ENCODE results near the gene ANO3. TPM values are rescaled to one million over a fixed set of nuclear protein-coding genes. Genes with fewer than 3 reads are reported as not detected.

The ANO3 gene
- polyA plus RNA-seq, 3 donors: not detected

GRCh38 chr11:26688701-26689100 is 356.8 kb downstream of the ANO3 start:
- no peak overlapping the region for H3K4me3 ChIP-seq (replicated peaks in 1 of 3; ENCODE audit: low read depth in 2 of 3, low read length in 3 of 3)
- H3K79me2 ChIP-seq (ENCODE audit: insufficient read depth, low read length): no peaks in the 10 kb centered on the region
- H3K27me3 ChIP-seq (ENCODE audit: control insufficient read depth in 2 of 2, insufficient read depth in 2 of 2, low read length in 2 of 2): no peaks in the 10 kb centered on the region
- no peaks in the 10 kb centered on the region for H3K27me3 Mint-ChIP-seq (ENCODE audit: low read depth in 3 of 3)
- no CpG with 5 or more reads among the region's 4 CpGs for whole genome bisulfite sequencing (ENCODE audit: insufficient coverage)
- H3K4me3 Mint-ChIP-seq: no peak overlapping the region
- no peak for DNase-seq
- no peak overlapping the region for H3K27ac Mint-ChIP-seq
- H3K9me3 Mint-ChIP-seq: peaks cover 0 to 2% (median 0%) of the 10 kb centered on the region in 7 donors
- no peaks in the 10 kb centered on the region for H3K36me3 Mint-ChIP-seq
- TF ChIP-seq CTCF (IDR thresholded peaks at IDR 0.05): no peak
- no peak overlapping the region for H3K9ac ChIP-seq (ENCODE audit: insufficient read depth, low read length, poor library complexity, severe bottlenecking)
- no peaks in the 10 kb centered on the region for H3K36me3 ChIP-seq (replicated peaks in 1 of 2; ENCODE audit: control insufficient read depth in 1 of 2, insufficient read depth in 2 of 2, low read length in 2 of 2)
- intact Hi-C loops (cut with micrococcal nuclease): no loop called here
- no peaks in the 10 kb centered on the region for H3K4me1 Mint-ChIP-seq
- no peak overlapping the region for H2AFZ ChIP-seq (ENCODE audit: insufficient read depth, low read depth, low read length, poor library complexity, severe bottlenecking)
- H3K27ac ChIP-seq (ENCODE audit: low read depth in 1 of 2, low read length in 2 of 2): no peak overlapping the region
- no peaks in the 10 kb centered on the region for H3K9me3 ChIP-seq (replicated peaks in 1 of 2; ENCODE audit: control insufficient read depth in 1 of 2, insufficient read depth in 1 of 2, low read length in 2 of 2)
- no peaks in the 10 kb centered on the region for H4K20me1 ChIP-seq (ENCODE audit: insufficient read depth, low read length)
- H3K4me2 ChIP-seq (replicated peaks; ENCODE audit: extremely low read depth, low read length, poor library complexity, severe bottlenecking): no peak overlapping the region
- H3K4me1 ChIP-seq (ENCODE audit: control insufficient read depth in 1 of 2, insufficient read depth in 2 of 2, low read length in 2 of 2): no peaks in the 10 kb centered on the region

- H3K4me3 Mint-ChIP-seq: no peak overlapping the region
- Histone ChIP-seq H3K4me2 (replicated peaks; ENCODE audit: extremely low read depth, low read length, poor library complexity, severe bottlenecking) (no peak overlapping the region), H3K4me3 (replicated peaks in 1 of 3; ENCODE audit: low read depth in 2 of 3, low read length in 3 of 3) (no peak overlapping the region), H3K27ac (ENCODE audit: low read depth in 1 of 2, low read length in 2 of 2) (no peak overlapping the region), H3K9ac (ENCODE audit: insufficient read depth, low read length, poor library complexity, severe bottlenecking) (no peak overlapping the region), H3K79me2 (ENCODE audit: insufficient read depth, low read length) (no peaks in the 10 kb centered on the region), H4K20me1 (ENCODE audit: insufficient read depth, low read length) (no peaks in the 10 kb centered on the region), H3K9me3 (replicated peaks in 1 of 2; ENCODE audit: control insufficient read depth in 1 of 2, insufficient read depth in 1 of 2, low read length in 2 of 2) (no peaks in the 10 kb centered on the region), H2AFZ (ENCODE audit: insufficient read depth, low read depth, low read length, poor library complexity, severe bottlenecking) (no peak overlapping the region), H3K27me3 (ENCODE audit: control insufficient read depth in 2 of 2, insufficient read depth in 2 of 2, low read length in 2 of 2) (no peaks in the 10 kb centered on the region), H3K36me3 (replicated peaks in 1 of 2; ENCODE audit: control insufficient read depth in 1 of 2, insufficient read depth in 2 of 2, low read length in 2 of 2) (no peaks in the 10 kb centered on the region), H3K4me1 (ENCODE audit: control insufficient read depth in 1 of 2, insufficient read depth in 2 of 2, low read length in 2 of 2) (no peaks in the 10 kb centered on the region)
- intact Hi-C loops (cut with micrococcal nuclease): no loop called here
- no peak overlapping the region for H3K27ac Mint-ChIP-seq
- no peak for DNase-seq
- H3K9me3 Mint-ChIP-seq: peaks cover 0 to 4% (median 0%) of the 10 kb centered on the region in 7 donors
- H3K4me1 Mint-ChIP-seq: no peaks in the 10 kb centered on the region
- no CpG with 5 or more reads among the region's 3 CpGs for WGBS (ENCODE audit: insufficient coverage)
- no peaks in the 10 kb centered on the region for H3K27me3 Mint-ChIP-seq (ENCODE audit: low read depth in 3 of 3)
- no peaks in the 10 kb centered on the region for H3K36me3 Mint-ChIP-seq
- TF ChIP-seq CTCF (IDR thresholded peaks at IDR 0.05): no peak
Measured at GRCh38 chr11:26696330-26696729, 364.4 kb downstream of the ANO3 start.
